MM.1S (cell line): ENCODE data around the gene HFM1.

Source experiments
- EZH2phosphoT487 ChIP-seq: fragments of 300-600 bp; sonication (generic); IDR thresholded peaks from 2 replicates; pipeline ENCODE4 v1.6.1; 2018; ENCODE audit warnings: antibody characterized with exemption, low read length
- TF ChIP-seq, protein P1 (sequence below): fragments of 300-600 bp; sonication (generic); IDR thresholded peaks from 2 replicates; pipeline ENCODE4 v1.5.1; 2016; ENCODE audit warnings: antibody characterized with exemption, low read length, mixed read lengths

DNA sequence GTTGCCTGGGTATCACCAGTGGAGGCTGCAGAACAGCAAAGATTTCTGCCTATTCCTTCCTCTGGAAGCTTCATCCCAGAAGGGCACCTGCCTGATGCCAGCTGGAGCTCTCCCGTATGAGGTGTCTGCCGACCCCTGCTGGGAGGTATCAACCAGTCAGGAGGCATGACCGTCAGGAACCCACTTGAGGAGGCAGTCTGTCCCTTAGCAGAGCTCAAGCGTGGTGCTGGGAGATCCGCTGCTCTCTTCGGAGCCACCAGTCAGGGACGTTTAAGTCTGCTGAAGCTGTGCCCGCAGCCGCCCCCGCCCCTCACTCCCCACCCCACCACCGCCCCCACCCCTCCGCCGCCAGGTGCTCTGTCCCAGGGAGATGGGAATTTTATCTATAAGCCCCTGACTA, 23.1 kb upstream of the HFM1 start:
- TF ChIP-seq, protein P1, sequence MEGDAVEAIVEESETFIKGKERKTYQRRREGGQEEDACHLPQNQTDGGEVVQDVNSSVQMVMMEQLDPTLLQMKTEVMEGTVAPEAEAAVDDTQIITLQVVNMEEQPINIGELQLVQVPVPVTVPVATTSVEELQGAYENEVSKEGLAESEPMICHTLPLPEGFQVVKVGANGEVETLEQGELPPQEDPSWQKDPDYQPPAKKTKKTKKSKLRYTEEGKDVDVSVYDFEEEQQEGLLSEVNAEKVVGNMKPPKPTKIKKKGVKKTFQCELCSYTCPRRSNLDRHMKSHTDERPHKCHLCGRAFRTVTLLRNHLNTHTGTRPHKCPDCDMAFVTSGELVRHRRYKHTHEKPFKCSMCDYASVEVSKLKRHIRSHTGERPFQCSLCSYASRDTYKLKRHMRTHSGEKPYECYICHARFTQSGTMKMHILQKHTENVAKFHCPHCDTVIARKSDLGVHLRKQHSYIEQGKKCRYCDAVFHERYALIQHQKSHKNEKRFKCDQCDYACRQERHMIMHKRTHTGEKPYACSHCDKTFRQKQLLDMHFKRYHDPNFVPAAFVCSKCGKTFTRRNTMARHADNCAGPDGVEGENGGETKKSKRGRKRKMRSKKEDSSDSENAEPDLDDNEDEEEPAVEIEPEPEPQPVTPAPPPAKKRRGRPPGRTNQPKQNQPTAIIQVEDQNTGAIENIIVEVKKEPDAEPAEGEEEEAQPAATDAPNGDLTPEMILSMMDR = no peak
- no peak for TF ChIP-seq EZH2phosphoT487
